ENCODE data around the gene CATSPERZ. TPM values are rescaled to one million over a fixed set of nuclear protein-coding genes. Genes with fewer than 3 reads are reported as not detected.

Gene CATSPERZ
- total and polyA plus RNA-seq, 2 of the 8 experiments (the other 6 are each of a cell fraction or from before 2014, with no cell fraction given), result 0.77 TPM; not detected in 1

DNA sequence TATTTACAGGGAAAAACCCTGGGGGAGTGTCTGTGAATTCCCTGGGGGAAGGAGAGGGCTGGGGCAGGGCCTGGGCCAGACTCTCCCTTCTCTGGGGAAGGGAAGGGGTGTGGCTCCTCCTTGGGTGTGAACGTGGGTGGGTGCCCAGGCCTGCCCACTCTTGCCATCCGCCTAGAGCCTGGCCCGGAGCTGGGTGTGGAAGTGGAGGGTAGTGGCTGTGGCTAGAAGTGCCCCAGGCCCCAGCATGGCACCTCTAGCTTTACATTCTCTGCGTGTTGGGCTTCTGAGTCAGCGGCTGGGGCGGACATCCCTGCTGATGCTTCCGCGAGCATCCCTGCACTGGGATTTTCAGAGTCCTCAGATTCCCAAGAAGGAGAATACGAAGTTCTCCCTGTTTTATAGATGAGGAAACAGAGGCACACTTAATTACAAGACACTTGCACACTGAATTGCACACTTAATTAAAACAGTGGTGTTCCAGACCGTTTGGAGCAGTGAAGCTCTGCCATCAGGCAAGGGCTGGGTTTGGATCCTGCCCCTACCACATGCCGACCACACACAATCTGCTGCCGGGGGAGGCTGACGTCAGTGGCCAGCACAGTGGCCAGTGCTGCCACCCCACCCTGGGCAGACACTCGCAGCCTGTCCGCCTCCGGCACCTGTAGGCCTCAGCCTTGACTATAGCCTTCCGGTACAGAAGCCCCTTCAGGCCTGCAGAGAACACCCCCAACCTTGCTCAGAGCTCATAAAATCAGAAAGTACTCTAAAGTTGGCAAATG lies 23.3 kb upstream of the CATSPERZ start:
- H3K27ac ChIP-seq (ENCODE audit: low read depth, low read length), result no peak overlapping the region
- H2BK12ac ChIP-seq (ENCODE audit: low read depth, low read length), result no peak overlapping the region
- no peak overlapping the region for H3K4me3 ChIP-seq (ENCODE audit: extremely low read depth in 1 of 4, insufficient read depth in 2 of 4, low read depth in 3 of 4, low read length in 4 of 4)
- no peak overlapping the region for H3K4ac ChIP-seq (replicated peaks; ENCODE audit: insufficient read length, low read depth, low read length)
- H2AFZ ChIP-seq (ENCODE audit: low read length), result no peak overlapping the region
- H3K4me1 ChIP-seq (replicated peaks in 1 of 4; ENCODE audit: control insufficient read depth in 3 of 4, insufficient read depth in 4 of 4, low read length in 3 of 4), result peaks cover 0 to 5% (median under 1%) of the 10 kb centered on the region in 4 experiments; a peak in 1 of 7 replicates
- WGBS, 2 experiments (ENCODE audit: extremely low coverage in 1 of 2, insufficient coverage in 1 of 2, insufficient read length in 1 of 2, insufficient replicate concordance in 2 of 2, low coverage in 1 of 2, low lambda C conversion rate in 2 of 2, missing lambda C conversion rate in 1 of 2), result 94% methylated on average over 17 of the region's 17 CpGs; no CpG with 5 or more reads in 1 of the 2 experiments
- H3K14ac ChIP-seq (ENCODE audit: insufficient read length), result no peak overlapping the region
- no peak overlapping the region for H2BK120ac ChIP-seq (replicated peaks; ENCODE audit: low read depth, low read length)
- DNase-seq (ENCODE audit: low read depth in 1 of 2, low spot score in 2 of 2) (no peak), FAIRE-seq (no peak)
- H3K27me3 ChIP-seq (replicated peaks in 1 of 4; ENCODE audit: control insufficient read depth in 3 of 4, extremely low read depth in 1 of 4, insufficient read depth in 3 of 4, low read length in 3 of 4), result no peaks in the 10 kb centered on the region
- no peak overlapping the region for H4K5ac ChIP-seq (ENCODE audit: insufficient read length, low read depth, low read length)
- no peak overlapping the region for H3K18ac ChIP-seq (ENCODE audit: extremely low read depth, low read length)
- no peaks in the 10 kb centered on the region for H3K9me3 ChIP-seq (ENCODE audit: insufficient read depth in 2 of 2, low read depth in 1 of 2, low read length in 1 of 2)
- no peak overlapping the region for H3K23ac ChIP-seq (ENCODE audit: insufficient read length)
- no peak overlapping the region for H3K4me2 ChIP-seq (ENCODE audit: insufficient read depth in 1 of 2, low read depth in 2 of 2, low read length in 2 of 2)
- no peak overlapping the region for H2BK5ac ChIP-seq (ENCODE audit: low read depth, low read length)
- CTCF ChIA-PET (ENCODE audit: partially characterized antibody), result interaction anchor here (0.6 to 13.7 kb wide), 7 partner anchors 26 to 1891 kb away, joined by 3 to 168 read pairs (median 3); partner anchors contain the start of genes CATSPERZ, ESRRA, PRDX5 and STIP1
- H2BK20ac ChIP-seq (ENCODE audit: low read length), result no peak overlapping the region
- no peaks in the 10 kb centered on the region for H3K23me2 ChIP-seq (ENCODE audit: low read depth, low read length)
- H3K79me2 ChIP-seq (ENCODE audit: control insufficient read depth in 1 of 2, insufficient read depth in 2 of 2, low read length in 2 of 2), result 0 out of 4 replicates have a peak, but pooled peaks cover 0 to 4% of the 10 kb centered on the region in 2 experiments
- no peak overlapping the region for H3K9ac ChIP-seq (replicated peaks in 1 of 4; ENCODE audit: extremely low read depth in 1 of 4, low read depth in 3 of 4, low read length in 3 of 4)
- no peak overlapping the region for H2AK5ac ChIP-seq (ENCODE audit: low read depth, low read length)
- no peaks in the 10 kb centered on the region; the same call in 1 of the 2 replicates for H3K79me1 ChIP-seq (ENCODE audit: low read depth, low read length)
- POLR2A ChIA-PET (ENCODE audit: partially characterized antibody), result interaction anchor here (0.6 to 1.7 kb wide), 6 partner anchors 9 to 27 kb away, joined by 3 to 6 read pairs (median 3); partner anchors contain the start of gene KCNK4
- H4K8ac ChIP-seq (ENCODE audit: extremely low read depth, insufficient read depth, low read length), result no peak overlapping the region
- H3K36me3 ChIP-seq (ENCODE audit: control insufficient read depth in 2 of 4, insufficient read depth in 4 of 4, low read length in 3 of 4), result no peaks in the 10 kb centered on the region; a peak in 1 of 8 replicates
- H3K56ac ChIP-seq (replicated peaks; ENCODE audit: insufficient read length, low read depth, low read length), result no peak overlapping the region
- H4K20me1 ChIP-seq (replicated peaks in 1 of 2; ENCODE audit: control insufficient read depth in 1 of 2, insufficient read depth in 2 of 2, low read length in 2 of 2), result no peaks in the 10 kb centered on the region
- no peak overlapping the region for H4K91ac ChIP-seq (replicated peaks; ENCODE audit: insufficient read length, low read length)
- no peak for TF ChIP-seq SAP30 (IDR thresholded peaks at IDR 0.05; ENCODE audit: insufficient read depth, insufficient replicate concordance, low read length)
- TF ChIP-seq CHD2 (IDR thresholded peaks at IDR 0.05; ENCODE audit: low read length), result no peak
- TF ChIP-seq POLR2AphosphoS5 (IDR thresholded peaks at IDR 0.05; ENCODE audit: low read depth, low read length), result no peak
- no peak for TF ChIP-seq ASH2L (IDR thresholded peaks at IDR 0.05; ENCODE audit: low read length)
- no peak for TF ChIP-seq SIX5 (IDR thresholded peaks at IDR 0.05; ENCODE audit: low read depth, low read length)
- TF ChIP-seq CHD1 (IDR thresholded peaks at IDR 0.05; ENCODE audit: low read depth, low read length), result no peak
- TF ChIP-seq TCF12 (IDR thresholded peaks at IDR 0.05; ENCODE audit: low read depth, low read length), result no peak
- no peak overlapping the region for H2BK15ac ChIP-seq (ENCODE audit: low read length)
